IMR-90 (cell line): ENCODE results near the gene NKX6-1.

Experiments used
- CTCF ChIP-seq: conservative IDR thresholded peaks from 2 replicates; pipeline ENCODE4 v1.5.1; 2012; ENCODE audit warnings: mild to moderate bottlenecking, low read depth, low read length, improper control_type of control experiment
- POLR2A ChIP-seq: IDR thresholded peaks from 2 replicates; pipeline ENCODE4 v1.6.1; 2012; ENCODE audit warnings: mild to moderate bottlenecking, low read depth, low read length
- USF2 ChIP-seq: fragments of 150-350 bp; IDR thresholded peaks from 2 replicates; pipeline ENCODE4 v1.6.1; 2017; ENCODE audit warnings: mild to moderate bottlenecking, antibody characterized with exemption, low read length, low read depth

- no peak for TF ChIP-seq CTCF
- TF ChIP-seq POLR2A: no peak
- no peak for TF ChIP-seq USF2
These were observed 723 bp downstream of the NKX6-1 start for GRCh38 chr4:84498203-84498934.
